ENCODE data around the gene EPHB3.

- no peak for TF ChIP-seq GATA2 (IDR thresholded peaks at IDR 0.05; ENCODE audit: low read depth, low read length)
- TF ChIP-seq GATA3 (IDR thresholded peaks at IDR 0.05; ENCODE audit: low read depth, low read length), result no peak
These were observed 28.4 kb upstream of the EPHB3 start for GRCh38 chr3:184532940-184533732.
